ENCODE results near the gene DDX20.

- no peak for TF ChIP-seq CTCF (IDR thresholded peaks at IDR 0.05)
- no peak for TF ChIP-seq POLR2A (IDR thresholded peaks at IDR 0.05)
These were observed 34.5 kb upstream of the DDX20 start for GRCh38 chr1:111720977-111721786.
